NOMO-1 treated with dmso at 0.1 percent for 144 hours (cell line): ENCODE results near the gene C10orf120.

ENCODE experiments used
- DNase-seq: peaks from one replicate; lab custom pipeline; 2025; ENCODE audit not compliant: unreplicated experiment; lab: John Stamatoyannopoulos, UW

C10orf120 gene

GRCh38 chr10:122699796-122700455 is at the start of gene C10orf120:
TSS of gene C10orf120 (minus strand) at chr10:122699846. CDS start at chr10:122699790, 56 bp downstream.
- no peak for DNase-seq

- no peak for DNase-seq
These were observed 48.9 kb upstream of the C10orf120 start for GRCh38 chr10:122748496-122748895.

- DNase-seq = no peak
These were observed 46.8 kb upstream of the C10orf120 start for GRCh38 chr10:122746408-122746807.

- no peak for DNase-seq
These were observed 44.6 kb upstream of the C10orf120 start for GRCh38 chr10:122744257-122744656.

GRCh38 chr10:122740640-122741039 is 41.0 kb upstream of the C10orf120 start:
- DNase-seq = no peak

- DNase-seq = no peak
These were observed 38.4 kb upstream of the C10orf120 start for GRCh38 chr10:122738031-122738430.

GRCh38 chr10:122733931-122734665 is 34.5 kb upstream of the C10orf120 start:
- no peak for DNase-seq

- no peak for DNase-seq
These were observed 33.8 kb upstream of the C10orf120 start for GRCh38 chr10:122733443-122733842.

- no peak for DNase-seq
These were observed 30.6 kb upstream of the C10orf120 start for GRCh38 chr10:122730238-122730637.

GRCh38 chr10:122729126-122729525 is 29.5 kb upstream of the C10orf120 start:
- DNase-seq = no peak

GRCh38 chr10:122727426-122727825 is 27.8 kb upstream of the C10orf120 start:
- DNase-seq = no peak

GRCh38 chr10:122725768-122726167 is 26.1 kb upstream of the C10orf120 start:
- DNase-seq = no peak

GRCh38 chr10:122725006-122725405 is 25.4 kb upstream of the C10orf120 start:
- no peak for DNase-seq

GRCh38 chr10:122721111-122721510 is 21.5 kb upstream of the C10orf120 start:
- no peak for DNase-seq

- no peak for DNase-seq
These were observed 16.4 kb upstream of the C10orf120 start for GRCh38 chr10:122716025-122716424.

- no peak for DNase-seq
These were observed 15.9 kb upstream of the C10orf120 start for GRCh38 chr10:122715576-122715975.

- DNase-seq = no peak
These were observed 13.6 kb upstream of the C10orf120 start for GRCh38 chr10:122713091-122713885.

- no peak for DNase-seq
These were observed 10.9 kb upstream of the C10orf120 start for GRCh38 chr10:122710576-122710975.

- DNase-seq = no peak
These were observed 10.3 kb upstream of the C10orf120 start for GRCh38 chr10:122709971-122710370.

GRCh38 chr10:122707535-122707934 is 7.9 kb upstream of the C10orf120 start:
- no peak for DNase-seq

GRCh38 chr10:122706947-122707346 is 7.3 kb upstream of the C10orf120 start:
- DNase-seq = no peak

- no peak for DNase-seq
These were observed 6.8 kb upstream of the C10orf120 start for GRCh38 chr10:122706467-122706866.
